Neural progenitor cell (in vitro differentiated cells): ENCODE results near the gene PDCD2L.

Source experiments
- CTCF ChIP-seq: fragments of 200-600 bp; sonication (generic); IDR thresholded peaks from 2 replicates; pipeline ENCODE4 v1.5.1; 2017; ENCODE audit warnings: antibody characterized with exemption, mild to moderate bottlenecking
- EZH2 ChIP-seq: fragments of 200-600 bp; sonication (generic); IDR thresholded peaks from 2 replicates; pipeline ENCODE4 v1.6.1; 2017; ENCODE audit warnings: antibody characterized with exemption, mild to moderate bottlenecking, moderate library complexity
- EZH2phosphoT487 ChIP-seq: fragments of 200-600 bp; sonication (generic); IDR thresholded peaks from 2 replicates; pipeline ENCODE4 v1.6.1; 2017; ENCODE audit warnings: antibody characterized with exemption

GRCh38 chr19:34454685-34455084 is 50.5 kb downstream of the PDCD2L start:
- TF ChIP-seq CTCF (no peak), EZH2phosphoT487 (no peak), EZH2 (no peak)
